ENCODE data around the gene DHRS4L2. TPM values are rescaled to one million over a fixed set of nuclear protein-coding genes. Genes with fewer than 3 reads are reported as not detected.
"Not testable (repeated sequence)": the region's sequence is repeated elsewhere in the genome, so short reads cannot be mapped to it uniquely, and the experiment has no call there.

The DHRS4L2 gene
- total and polyA plus RNA-seq, 2 donors (not counting 3 experiments of a cell fraction or from before 2014, with no cell fraction given): 18.2 to 18.5 TPM

DNA sequence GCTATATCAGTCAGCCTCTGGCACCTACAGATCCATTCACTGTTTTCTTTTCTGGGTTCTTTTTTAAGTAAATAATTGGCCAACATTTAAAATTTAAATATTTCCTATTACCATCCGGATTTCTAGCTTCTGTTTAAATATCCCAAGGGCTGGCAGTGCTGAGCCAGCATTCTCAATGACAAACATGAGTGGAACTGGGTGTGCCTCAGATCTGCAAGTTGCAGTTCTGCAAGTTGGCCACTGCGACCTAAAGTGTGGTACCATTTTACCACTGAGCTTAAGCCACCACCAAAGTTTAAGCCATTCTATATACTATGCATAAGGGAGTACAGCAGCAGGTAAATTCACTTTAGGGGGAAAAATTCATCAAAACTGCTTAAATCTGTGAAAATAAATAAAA is 31.2 kb downstream of the DHRS4L2 start:
- H3K27me3 ChIP-seq (ENCODE audit: control insufficient read depth in 2 of 2, insufficient read depth in 2 of 2, low read length in 2 of 2); POLR2A ChIA-PET; FAIRE-seq; H3K4me2 ChIP-seq (ENCODE audit: insufficient read depth, low read length); H3K27ac ChIP-seq (ENCODE audit: insufficient read depth, low read depth, low read length); DNase-seq (ENCODE audit: low read depth, low spot score); H2AFZ ChIP-seq (ENCODE audit: low read depth, low read length); H3K4me3 ChIP-seq (replicated peaks in 1 of 3; ENCODE audit: insufficient read depth in 1 of 3, low read depth in 1 of 3, low read length in 3 of 3); H4K20me1 ChIP-seq (replicated peaks; ENCODE audit: control insufficient read depth, extremely low read depth, insufficient read depth, low read length); H3K9ac ChIP-seq (replicated peaks; ENCODE audit: extremely low read depth, insufficient read depth, low read length); H3K9me3 ChIP-seq (replicated peaks; ENCODE audit: control insufficient read depth, insufficient read depth, low read length); dilution Hi-C loops (cut with MboI; ENCODE audit: extremely low pct_ligation_motif_present, low sequenced_read_pairs); H3K36me3 ChIP-seq (ENCODE audit: control insufficient read depth in 2 of 2, extremely low read depth in 1 of 2, insufficient read depth in 2 of 2, low read length in 2 of 2); H3K9me1 ChIP-seq (replicated peaks; ENCODE audit: control insufficient read depth, extremely low read depth, insufficient read depth, low read length); intact Hi-C loops (cut with micrococcal nuclease); H3K79me2 ChIP-seq (ENCODE audit: control insufficient read depth, insufficient read depth, low read length); H3K4me1 ChIP-seq (ENCODE audit: control insufficient read depth, extremely low read depth, insufficient read depth, low read length); BruUV-seq (replicated peaks): not testable (repeated sequence)
- CTCF ChIA-PET: interaction anchor here (0.7 kb wide), 1 partner anchor 49 kb away, joined by 4 read pairs; no protein-coding TSS in a partner anchor

DNA sequence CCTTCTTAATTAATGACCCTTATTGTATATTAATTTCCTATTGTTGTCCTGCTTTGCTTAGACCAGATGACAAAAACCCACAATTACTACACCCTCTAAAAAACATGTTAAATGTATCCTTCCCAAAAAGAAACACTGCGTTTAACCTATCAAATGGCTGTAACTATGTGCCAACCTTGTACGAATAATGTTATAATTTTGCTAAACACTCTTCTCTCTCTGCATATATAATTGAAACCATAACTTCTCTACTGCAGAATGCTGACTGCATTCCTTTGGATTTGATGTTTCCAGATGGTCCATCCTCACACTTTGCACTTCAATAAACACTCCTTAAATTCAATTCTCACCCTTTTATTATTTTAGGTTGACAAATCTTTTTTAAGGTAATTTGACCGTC is 31.8 kb downstream of the DHRS4L2 start:
- POLR2A ChIA-PET; H3K27me3 ChIP-seq (ENCODE audit: control insufficient read depth in 2 of 2, insufficient read depth in 2 of 2, low read length in 2 of 2); DNase-seq (ENCODE audit: low read depth, low spot score); H4K20me1 ChIP-seq (replicated peaks; ENCODE audit: control insufficient read depth, extremely low read depth, insufficient read depth, low read length); BruUV-seq (replicated peaks); H3K27ac ChIP-seq (ENCODE audit: insufficient read depth, low read depth, low read length); H3K36me3 ChIP-seq (ENCODE audit: control insufficient read depth in 2 of 2, extremely low read depth in 1 of 2, insufficient read depth in 2 of 2, low read length in 2 of 2); H3K4me3 ChIP-seq (replicated peaks in 1 of 3; ENCODE audit: insufficient read depth in 1 of 3, low read depth in 1 of 3, low read length in 3 of 3); H3K9me3 ChIP-seq (replicated peaks; ENCODE audit: control insufficient read depth, insufficient read depth, low read length); FAIRE-seq; H3K9ac ChIP-seq (replicated peaks; ENCODE audit: extremely low read depth, insufficient read depth, low read length); dilution Hi-C loops (cut with MboI; ENCODE audit: extremely low pct_ligation_motif_present, low sequenced_read_pairs); H3K4me1 ChIP-seq (ENCODE audit: control insufficient read depth, extremely low read depth, insufficient read depth, low read length); H3K4me2 ChIP-seq (ENCODE audit: insufficient read depth, low read length); intact Hi-C loops (cut with micrococcal nuclease); H3K79me2 ChIP-seq (ENCODE audit: control insufficient read depth, insufficient read depth, low read length); H2AFZ ChIP-seq (ENCODE audit: low read depth, low read length); H3K9me1 ChIP-seq (replicated peaks; ENCODE audit: control insufficient read depth, extremely low read depth, insufficient read depth, low read length): not testable (repeated sequence)
- CTCF ChIA-PET: interaction anchor here (0.7 kb wide), 1 partner anchor 49 kb away, joined by 4 read pairs; no protein-coding TSS in a partner anchor

DNA sequence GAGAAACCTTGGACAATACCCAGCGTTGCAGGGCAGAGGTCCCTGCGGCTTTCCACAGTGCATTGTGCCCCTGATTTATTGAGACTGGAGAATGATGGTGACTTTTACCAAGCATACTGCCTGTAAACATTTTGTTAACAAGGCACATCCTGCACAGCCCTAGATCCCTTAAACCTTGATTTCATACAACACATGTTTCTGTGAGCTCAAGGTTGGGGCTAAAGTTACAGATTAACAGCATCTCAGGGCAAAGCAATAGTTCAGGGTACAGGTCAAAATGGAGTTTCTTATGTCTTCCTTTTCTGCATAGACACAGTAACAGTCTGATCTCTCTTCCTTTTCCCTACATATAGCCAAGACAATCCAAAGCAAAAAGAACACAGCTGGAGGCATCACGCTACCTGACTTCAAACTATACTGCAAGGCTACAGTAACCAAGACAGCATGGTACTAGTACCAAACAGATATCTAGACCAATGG is 36.2 kb downstream of the DHRS4L2 start:
- FAIRE-seq; dilution Hi-C loops (cut with MboI; ENCODE audit: extremely low pct_ligation_motif_present, low sequenced_read_pairs); H4K20me1 ChIP-seq (replicated peaks; ENCODE audit: control insufficient read depth, extremely low read depth, insufficient read depth, low read length); intact Hi-C loops (cut with micrococcal nuclease); H3K27ac ChIP-seq (ENCODE audit: insufficient read depth, low read depth, low read length); H3K4me1 ChIP-seq (ENCODE audit: control insufficient read depth, extremely low read depth, insufficient read depth, low read length); H3K9me1 ChIP-seq (replicated peaks; ENCODE audit: control insufficient read depth, extremely low read depth, insufficient read depth, low read length); DNase-seq (ENCODE audit: low read depth, low spot score); H3K9me3 ChIP-seq (replicated peaks; ENCODE audit: control insufficient read depth, insufficient read depth, low read length); H3K79me2 ChIP-seq (ENCODE audit: control insufficient read depth, insufficient read depth, low read length); CTCF ChIA-PET; H2AFZ ChIP-seq (ENCODE audit: low read depth, low read length); H3K27me3 ChIP-seq (ENCODE audit: control insufficient read depth in 2 of 2, insufficient read depth in 2 of 2, low read length in 2 of 2); POLR2A ChIA-PET; H3K36me3 ChIP-seq (ENCODE audit: control insufficient read depth in 2 of 2, extremely low read depth in 1 of 2, insufficient read depth in 2 of 2, low read length in 2 of 2); H3K4me2 ChIP-seq (ENCODE audit: insufficient read depth, low read length); H3K4me3 ChIP-seq (replicated peaks in 1 of 3; ENCODE audit: insufficient read depth in 1 of 3, low read depth in 1 of 3, low read length in 3 of 3); BruUV-seq (replicated peaks); H3K9ac ChIP-seq (replicated peaks; ENCODE audit: extremely low read depth, insufficient read depth, low read length): not testable (repeated sequence)

- H3K9me1 ChIP-seq (replicated peaks; ENCODE audit: control insufficient read depth, extremely low read depth, insufficient read depth, low read length); CTCF ChIA-PET; dilution Hi-C loops (cut with MboI; ENCODE audit: extremely low pct_ligation_motif_present, low sequenced_read_pairs); H3K36me3 ChIP-seq (ENCODE audit: control insufficient read depth in 2 of 2, extremely low read depth in 1 of 2, insufficient read depth in 2 of 2, low read length in 2 of 2); H3K9ac ChIP-seq (replicated peaks; ENCODE audit: extremely low read depth, insufficient read depth, low read length); H3K4me2 ChIP-seq (ENCODE audit: insufficient read depth, low read length); H3K79me2 ChIP-seq (ENCODE audit: control insufficient read depth, insufficient read depth, low read length); BruUV-seq (replicated peaks); intact Hi-C loops (cut with micrococcal nuclease); H2AFZ ChIP-seq (ENCODE audit: low read depth, low read length); H3K4me1 ChIP-seq (ENCODE audit: control insufficient read depth, extremely low read depth, insufficient read depth, low read length); H4K20me1 ChIP-seq (replicated peaks; ENCODE audit: control insufficient read depth, extremely low read depth, insufficient read depth, low read length); H3K4me3 ChIP-seq (replicated peaks in 1 of 3; ENCODE audit: insufficient read depth in 1 of 3, low read depth in 1 of 3, low read length in 3 of 3); FAIRE-seq; H3K27ac ChIP-seq (ENCODE audit: insufficient read depth, low read depth, low read length); H3K27me3 ChIP-seq (ENCODE audit: control insufficient read depth in 2 of 2, insufficient read depth in 2 of 2, low read length in 2 of 2); DNase-seq (ENCODE audit: low read depth, low spot score); POLR2A ChIA-PET; H3K9me3 ChIP-seq (replicated peaks; ENCODE audit: control insufficient read depth, insufficient read depth, low read length): not testable (repeated sequence)
Observed at GRCh38 chr14:24029687-24030086, 41.0 kb downstream of the DHRS4L2 start.
